GM13976 (cell line): ENCODE results near the gene ANKRD13C.
A peak's percentile ranks its signal among the peaks of the same experiment; 100 is the strongest.

Experiments
- DNase-seq: peaks from one replicate; pipeline ENCODE4 v3.0.0; 2012; ENCODE audit warnings: low spot score
- CTCF ChIP-seq: IDR thresholded peaks from 2 replicates; pipeline ENCODE4 v1.5.1; 2012; ENCODE audit warnings: borderline replicate concordance, mild to moderate bottlenecking; ENCODE audit not compliant: insufficient read depth; ENCODE audit errors: extremely low read depth, missing control alignments, control extremely low read depth
- in situ Hi-C: fragments of 300-500 bp; cut with MboI; formaldehyde crosslinking; loops from one replicate; pipeline ENCODE4 v1.12.0; 2022; ENCODE audit warnings: low sequenced_read_pairs, mixed read lengths, inconsistent platforms; ENCODE audit not compliant: unreplicated experiment

The ANKRD13C gene

GRCh38 chr1:70284366-70284765 is 70.2 kb downstream of the ANKRD13C start:
- no peak for DNase-seq
- no peak for TF ChIP-seq CTCF
- in situ Hi-C loops: no loop called here

DNA sequence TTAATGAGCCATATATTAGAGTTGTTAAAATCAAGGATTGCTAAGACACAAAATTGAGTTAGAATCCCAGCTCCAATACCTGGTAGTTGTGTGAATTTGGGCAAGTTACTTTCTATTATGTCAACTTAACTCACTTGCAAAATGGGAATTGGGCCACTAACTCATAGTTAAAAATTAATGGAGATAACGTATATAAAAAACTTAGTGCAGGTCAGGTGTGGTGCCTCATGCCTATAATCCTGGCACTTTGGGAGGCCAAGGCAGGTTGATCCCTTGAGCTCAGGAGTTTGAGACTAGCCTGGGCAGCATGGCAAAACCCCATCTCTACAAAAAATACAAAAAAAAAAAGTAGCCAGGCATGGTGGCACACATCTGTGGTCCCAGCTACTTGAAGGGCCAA is 75.8 kb downstream of the ANKRD13C start:
- no peak for TF ChIP-seq CTCF
- DNase-seq: no peak
- in situ Hi-C loops: no loop called here

- TF ChIP-seq CTCF: no peak
- no peak for DNase-seq
- in situ Hi-C loops: no loop called here
These were observed 76.6 kb downstream of the ANKRD13C start for GRCh38 chr1:70277875-70278274.

DNA sequence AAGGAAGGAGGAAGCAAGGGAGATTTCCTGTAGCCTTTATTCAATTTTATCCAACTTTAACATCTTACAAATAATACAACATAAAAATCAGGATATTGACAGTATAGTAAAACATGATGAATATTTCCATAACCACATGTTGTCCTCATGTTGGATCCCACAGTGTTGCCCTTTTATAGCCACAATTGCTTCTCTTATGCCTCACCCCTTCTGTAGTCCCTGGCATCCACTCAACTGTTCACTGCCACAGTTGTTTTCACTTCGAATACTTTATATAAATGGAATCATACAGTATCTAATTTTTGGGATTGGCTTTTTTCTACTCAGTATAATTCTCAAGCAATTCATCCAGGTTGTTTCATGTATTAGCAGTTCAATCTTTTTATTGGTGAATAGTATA is 88.6 kb downstream of the ANKRD13C start:
- no peak for DNase-seq
- in situ Hi-C loops: no loop called here
- TF ChIP-seq CTCF: no peak

- DNase-seq: no peak
- in situ Hi-C loops: no loop called here
- no peak for TF ChIP-seq CTCF
These were observed 89.7 kb downstream of the ANKRD13C start for GRCh38 chr1:70264839-70265238.

DNA sequence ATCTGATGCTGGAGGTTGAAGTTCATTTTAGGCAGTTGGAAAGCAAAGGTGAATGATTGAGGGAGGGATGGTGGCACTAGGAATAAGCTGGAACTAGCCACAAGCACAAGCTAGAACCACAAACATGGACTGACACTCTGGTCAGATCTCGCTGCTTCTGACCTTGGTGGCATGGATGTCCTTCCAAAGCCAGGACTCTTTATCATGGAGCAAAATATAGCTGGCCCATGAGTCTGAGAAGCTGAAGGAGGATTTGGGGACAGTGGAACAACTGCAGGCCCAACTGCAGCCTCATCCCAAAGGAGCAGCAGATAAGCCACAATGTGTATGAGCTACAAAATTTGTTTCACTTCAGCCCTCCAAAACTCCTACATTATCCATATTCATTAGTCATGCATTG is 97.9 kb downstream of the ANKRD13C start:
- in situ Hi-C loops: no loop called here
- DNase-seq: peak; percentile 11
- no peak for TF ChIP-seq CTCF

GRCh38 chr1:70248729-70249128 is 105.8 kb downstream of the ANKRD13C start:
- in situ Hi-C loops: no loop called here
- no peak for TF ChIP-seq CTCF
- no peak for DNase-seq
